KBM-7 (cell line): ENCODE data around the gene RASEF.
"Not testable (repeated sequence)": the region's sequence is repeated elsewhere in the genome, so short reads cannot be mapped to it uniquely, and the experiment has no call there.

Source experiments
- DNase-seq: peaks from one replicate; pipeline ENCODE4 v3.0.0-alpha.2; 2015
- in situ Hi-C: fragments of 300-500 bp; cut with MboI; formaldehyde crosslinking; loops from 2 replicates; pipeline ENCODE4 v1.14.3; 2020; ENCODE audit warnings: low sequenced_read_pairs, low pct_unique_long_range_greater_than_20kb, mixed read lengths

Gene RASEF

DNA sequence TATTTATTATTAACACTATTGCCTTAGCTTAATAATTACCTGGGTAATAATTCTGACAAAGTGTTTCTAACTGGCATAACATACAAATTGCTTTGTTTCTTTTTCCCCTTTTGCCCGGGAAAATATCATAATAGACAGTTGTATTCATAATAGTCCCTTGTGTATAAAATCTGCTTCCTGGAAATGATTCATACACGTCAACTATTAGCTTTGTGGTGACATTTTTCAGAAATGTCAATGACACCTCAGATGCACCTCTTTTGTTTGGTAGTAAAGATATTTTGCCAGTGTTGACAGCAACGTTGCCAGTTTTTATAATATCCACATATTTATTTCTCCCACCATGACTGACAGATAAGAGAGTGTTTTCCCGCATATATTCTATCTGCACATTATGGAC, 73.0 kb downstream of the RASEF start:
- in situ Hi-C loops = no loop called here
- DNase-seq = no peak

DNA sequence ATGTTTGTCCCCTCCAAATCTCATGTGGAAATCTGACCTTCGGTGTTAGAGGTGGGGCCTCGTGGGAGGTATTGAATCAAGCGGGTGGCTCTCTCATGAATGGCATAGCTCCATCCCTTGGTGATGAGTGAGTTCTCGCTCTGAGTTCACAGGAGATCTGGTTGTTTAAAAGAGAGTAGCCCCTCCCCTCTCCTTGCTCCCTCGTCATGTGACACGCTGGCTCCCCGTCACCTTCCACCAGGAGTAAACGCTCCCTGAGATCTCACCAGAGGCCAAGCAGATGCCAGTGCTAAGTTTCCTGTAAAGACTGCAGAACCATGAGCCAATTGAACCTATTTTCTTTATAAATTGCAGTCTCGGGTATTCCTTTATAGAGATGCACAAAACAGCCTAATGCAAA, 74.5 kb downstream of the RASEF start:
- DNase-seq = no peak
- in situ Hi-C loops = no loop called here

DNA sequence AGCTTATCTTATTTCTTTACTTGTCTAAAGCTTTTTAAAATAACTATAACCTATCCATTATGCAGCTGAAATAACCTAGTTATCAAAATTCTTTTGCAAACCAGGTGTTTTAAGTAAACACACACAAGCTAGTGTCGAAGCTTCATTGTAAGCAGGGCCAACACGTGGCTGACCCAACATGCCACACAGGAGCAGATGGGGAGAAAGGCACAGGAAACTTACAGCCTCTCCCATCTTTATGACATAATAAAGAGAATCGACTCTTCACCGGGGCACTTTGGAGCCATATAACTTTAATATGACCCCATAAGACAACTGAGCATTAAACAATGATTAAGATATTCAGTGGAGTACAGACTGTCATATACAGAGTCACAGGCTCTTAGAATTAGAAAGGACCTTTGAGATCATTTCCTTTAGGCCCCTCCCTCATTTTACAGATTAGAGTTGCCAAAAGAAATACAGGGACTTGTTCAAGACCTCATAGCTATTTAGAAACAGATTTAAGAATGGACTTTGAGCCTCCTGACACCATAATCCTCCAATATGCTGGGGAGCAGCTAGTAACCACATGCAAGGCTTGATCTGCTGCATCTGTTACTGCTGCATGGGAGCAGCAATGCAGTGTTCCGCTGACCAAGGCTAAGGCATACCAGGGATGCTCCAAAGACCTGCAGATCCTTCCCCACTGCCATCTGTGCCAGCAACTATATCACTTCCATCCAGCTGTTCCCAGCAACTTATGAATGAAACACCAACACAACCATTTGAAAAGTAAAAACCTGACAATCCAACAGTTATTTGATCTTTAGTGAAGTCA, 75.4 kb downstream of the RASEF start:
- no peak for DNase-seq
- in situ Hi-C loops = no loop called here

DNA sequence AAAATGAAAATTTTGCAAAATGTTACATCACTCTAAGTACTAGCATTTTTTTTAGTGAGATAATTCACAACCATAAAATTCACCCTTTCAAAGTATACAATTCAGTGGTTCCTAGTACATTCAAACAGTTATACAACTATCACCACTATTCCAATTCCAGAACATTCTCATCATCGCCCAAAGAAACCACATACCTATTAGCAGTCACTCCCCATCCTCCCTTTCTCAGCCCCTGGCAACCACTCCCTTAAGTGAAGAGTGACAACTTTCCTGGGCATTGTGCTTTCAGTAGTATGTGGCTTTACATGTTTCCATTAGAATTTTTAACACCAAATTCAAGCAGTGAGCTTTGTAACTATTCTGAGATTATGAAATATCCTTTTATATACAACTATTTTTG, 81.4 kb downstream of the RASEF start:
- DNase-seq = no peak

DNA sequence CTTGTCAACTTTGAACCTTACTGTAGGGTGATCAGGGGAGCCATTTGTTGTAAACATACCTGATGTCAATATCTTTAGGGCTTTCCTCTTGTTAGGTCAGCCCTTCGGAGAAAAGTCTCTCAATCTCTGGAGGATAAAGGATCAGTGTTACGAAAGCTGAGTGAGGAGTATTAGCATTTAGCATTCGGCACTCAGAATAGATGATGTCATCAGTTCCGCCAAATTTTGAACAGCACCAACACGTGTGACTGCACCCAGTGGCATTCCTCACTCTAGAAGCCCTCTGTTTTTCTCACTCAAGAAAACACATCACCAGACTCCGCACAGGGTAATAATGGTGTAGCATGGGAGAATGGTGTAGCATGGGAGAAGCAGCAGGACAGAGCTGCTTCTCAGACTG, 87.8 kb downstream of the RASEF start:
- in situ Hi-C loops = no loop called here
- DNase-seq = no peak

More for the DNA sequence above, 81.4 kb downstream of the RASEF start:
- in situ Hi-C loops = no loop called here

DNA sequence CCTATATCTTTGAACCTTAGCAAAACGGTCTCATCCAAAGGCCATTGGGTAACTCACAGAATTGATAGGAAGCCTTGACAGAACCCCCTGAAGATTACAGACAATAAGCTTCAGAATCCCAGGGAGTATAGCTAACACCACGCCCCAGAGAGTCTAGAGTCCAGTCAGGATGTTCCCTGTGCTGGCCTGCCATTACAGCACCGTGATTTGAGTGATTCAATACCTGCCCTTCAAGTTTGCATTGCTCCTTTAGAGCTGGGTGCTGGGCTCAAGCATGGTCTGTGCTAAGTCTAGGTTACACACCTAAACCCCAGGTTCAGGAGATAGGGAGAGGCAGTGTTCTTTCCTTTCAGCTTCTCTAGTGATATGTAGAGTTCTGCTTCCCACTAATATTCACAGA, 90.5 kb downstream of the RASEF start:
- in situ Hi-C loops = no loop called here
- DNase-seq = no peak

DNA sequence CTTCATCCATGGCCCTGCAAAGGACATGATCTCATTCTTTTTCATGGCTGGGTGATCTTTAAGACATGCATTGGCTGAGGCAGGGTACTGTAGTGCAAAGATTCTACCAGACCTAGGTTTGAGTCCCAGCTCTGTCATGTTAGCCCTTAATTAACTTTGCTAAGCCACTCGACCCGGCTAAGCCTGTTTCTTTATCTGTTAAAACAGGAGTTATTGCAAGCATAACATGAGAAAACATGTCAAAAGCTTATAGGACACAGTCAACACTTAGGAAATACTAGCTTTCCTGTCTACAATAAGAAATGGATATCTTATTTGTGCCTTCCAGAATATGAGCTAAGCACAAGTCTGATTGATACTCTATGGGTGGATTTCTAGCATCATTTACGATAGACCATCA, 92.6 kb downstream of the RASEF start:
- DNase-seq = no peak
- in situ Hi-C loops = no loop called here

DNA sequence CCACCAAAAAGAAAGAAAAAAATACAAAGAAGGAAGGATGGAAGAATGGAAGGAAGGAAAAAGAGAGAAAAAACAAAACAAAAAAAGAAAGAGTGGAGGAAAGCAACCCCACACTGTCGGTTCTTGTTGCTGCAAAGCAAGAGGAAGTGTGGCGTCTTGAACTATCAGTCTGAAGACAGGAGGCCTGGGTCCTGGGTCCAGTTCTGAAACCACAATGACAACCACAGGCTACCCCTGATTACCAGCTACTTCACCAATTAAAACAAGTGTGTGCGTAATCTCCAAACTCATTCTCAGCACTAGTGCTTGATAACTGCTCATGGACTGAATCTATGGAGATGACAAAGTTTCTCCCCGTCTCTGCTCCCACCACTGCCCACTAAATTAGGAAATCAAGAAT, 93.7 kb downstream of the RASEF start:
- in situ Hi-C loops = no loop called here

DNA sequence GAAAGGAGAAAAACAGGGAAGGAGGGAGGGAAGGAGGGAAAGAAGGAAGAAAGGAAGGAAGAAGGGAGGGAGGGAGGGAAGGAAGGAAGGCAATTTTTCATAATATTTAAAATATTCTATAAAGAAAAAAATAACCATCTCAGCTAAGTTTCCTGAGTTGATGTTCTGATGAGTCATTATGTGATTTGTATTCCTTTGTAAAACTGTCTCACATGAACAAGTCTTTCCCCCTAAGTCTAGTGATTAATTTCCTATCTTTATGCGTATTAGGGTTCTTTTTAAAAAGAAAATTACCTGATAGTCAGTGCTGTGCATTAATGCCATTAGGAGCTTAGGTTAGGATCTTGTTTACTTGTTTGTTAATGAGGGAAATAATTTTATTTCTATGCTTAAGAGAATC, 94.1 kb downstream of the RASEF start:
- in situ Hi-C loops = no loop called here
- no peak for DNase-seq

More for the DNA sequence above, 93.7 kb downstream of the RASEF start:
- no peak for DNase-seq

DNA sequence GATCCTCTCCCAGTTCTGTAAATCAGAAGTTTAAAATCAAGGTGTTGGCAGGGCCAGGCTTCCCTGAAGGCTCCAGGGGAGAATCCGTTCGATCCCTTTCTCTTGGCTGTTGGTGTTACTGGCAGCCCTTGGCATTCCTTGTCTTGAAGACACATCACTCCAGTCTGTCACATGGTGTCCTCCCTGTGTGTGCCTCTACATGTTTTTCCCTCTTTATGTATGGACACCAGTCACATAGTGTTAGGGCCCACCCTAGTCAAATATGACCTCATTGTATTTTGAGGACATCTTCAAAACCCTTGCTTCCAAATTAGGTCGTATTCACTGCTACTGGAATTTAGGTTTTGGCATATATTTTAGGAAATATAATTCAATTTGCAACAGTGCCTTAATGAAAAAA, 94.6 kb downstream of the RASEF start:
- no peak for DNase-seq
- in situ Hi-C loops = no loop called here

DNA sequence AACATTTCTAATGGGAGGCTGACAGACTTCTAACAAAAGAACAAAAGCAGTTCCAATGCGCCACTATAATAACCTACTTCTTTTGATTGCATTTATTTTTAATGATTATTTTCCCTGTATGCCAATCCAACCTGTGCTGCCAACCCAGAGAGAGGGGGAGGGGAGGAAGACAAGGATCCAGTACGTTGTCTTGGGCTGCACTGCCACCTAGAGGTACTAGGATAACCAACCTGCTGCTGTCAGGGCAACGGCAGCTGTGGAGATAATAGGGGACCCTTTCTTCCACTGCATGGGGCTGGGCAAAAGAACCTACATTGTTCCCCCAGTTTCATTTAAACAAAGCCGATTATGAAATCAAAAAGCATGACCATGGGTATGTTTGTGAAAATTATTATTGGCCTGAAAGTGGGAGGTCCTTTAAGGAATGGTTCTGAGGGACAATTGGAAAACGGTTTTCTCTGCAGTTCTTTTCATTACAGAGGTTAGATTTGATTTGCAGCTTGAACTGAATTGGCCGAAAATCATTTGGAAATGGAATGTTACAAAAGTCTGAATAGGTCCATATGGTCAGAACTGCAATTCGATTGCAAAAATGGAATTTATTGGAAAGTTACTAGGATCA, 101.3 kb downstream of the RASEF start:
- peak; percentile 68 for DNase-seq
- in situ Hi-C loops = no loop called here

DNA sequence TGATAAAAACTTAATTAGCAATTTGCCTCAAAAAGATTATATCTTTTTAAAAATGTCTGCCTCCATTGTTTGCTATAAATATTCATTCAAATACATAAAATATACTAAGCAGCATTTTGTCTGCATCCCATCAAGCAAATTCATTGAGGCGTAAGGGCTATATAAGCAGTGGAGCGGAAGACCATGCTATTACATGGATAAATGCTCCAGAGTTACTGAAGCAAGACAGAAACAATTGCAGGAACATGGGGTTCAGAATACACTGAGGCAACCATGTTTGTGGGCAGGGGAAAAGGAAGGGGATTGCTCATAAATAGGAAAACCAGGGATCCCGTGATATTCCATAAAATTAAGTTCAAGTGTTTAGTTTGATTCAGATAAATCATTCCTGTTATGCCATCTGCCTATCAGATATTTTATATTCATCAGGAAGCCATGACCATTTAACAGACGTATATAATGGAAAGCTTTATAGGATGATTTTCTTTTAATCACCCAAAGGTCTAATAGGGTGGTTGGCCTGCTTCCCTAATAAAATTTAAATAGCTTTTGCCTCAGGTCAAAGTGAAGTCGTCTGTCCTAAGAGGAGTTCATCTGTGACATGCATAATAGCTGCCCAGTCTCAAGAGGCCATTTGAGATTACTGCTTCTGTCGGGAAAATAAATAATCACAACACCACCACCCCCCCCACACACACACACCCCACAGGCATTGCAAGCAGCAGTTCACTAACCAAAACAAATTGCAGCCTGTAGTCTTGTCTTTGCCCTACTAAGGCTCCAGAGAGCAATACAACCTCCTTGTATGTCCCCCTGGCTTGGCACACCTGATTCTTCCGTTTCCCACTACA, 105.2 kb downstream of the RASEF start:
- in situ Hi-C loops = no loop called here
- no peak for DNase-seq

DNA sequence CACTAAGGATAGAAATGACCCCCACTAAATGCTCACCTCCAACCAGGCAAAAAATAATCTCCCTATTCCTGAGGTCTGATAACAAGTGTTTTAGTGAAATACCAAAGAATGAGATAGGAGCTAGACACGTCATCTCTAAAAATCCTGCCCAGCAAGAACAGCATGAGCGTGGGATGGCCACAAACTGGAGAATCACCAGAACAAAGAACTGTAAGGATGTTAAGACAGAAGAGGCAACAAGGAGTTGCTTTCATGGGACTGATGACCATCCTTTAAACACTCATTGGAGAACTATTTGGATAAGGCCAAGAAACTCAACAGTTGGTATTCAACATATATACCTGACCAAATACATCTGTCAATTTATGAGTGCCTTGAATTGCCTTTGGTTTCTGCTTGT, 113.7 kb downstream of the RASEF start:
- DNase-seq = no peak
- in situ Hi-C loops = no loop called here

DNA sequence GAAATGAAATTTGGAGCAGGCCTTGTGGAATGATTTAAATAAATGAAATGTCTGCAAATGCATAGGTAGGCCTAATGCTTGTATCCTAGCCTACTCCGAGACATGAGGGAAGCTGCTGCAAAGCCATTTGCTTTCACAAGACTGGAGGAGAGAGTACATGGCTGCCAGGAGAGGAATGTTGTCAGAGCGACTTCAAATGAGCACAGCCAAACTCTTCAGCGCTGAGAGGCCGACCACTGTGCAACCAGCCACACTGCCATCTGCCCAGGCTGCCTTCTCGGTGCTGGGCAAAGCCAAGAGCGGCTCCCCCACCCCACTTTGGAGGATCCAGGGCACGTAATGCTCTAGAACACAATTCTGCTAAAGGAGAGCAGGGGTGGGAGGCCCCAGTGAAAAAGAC, 122.6 kb downstream of the RASEF start:
- DNase-seq = no peak
- in situ Hi-C loops = no loop called here

DNA sequence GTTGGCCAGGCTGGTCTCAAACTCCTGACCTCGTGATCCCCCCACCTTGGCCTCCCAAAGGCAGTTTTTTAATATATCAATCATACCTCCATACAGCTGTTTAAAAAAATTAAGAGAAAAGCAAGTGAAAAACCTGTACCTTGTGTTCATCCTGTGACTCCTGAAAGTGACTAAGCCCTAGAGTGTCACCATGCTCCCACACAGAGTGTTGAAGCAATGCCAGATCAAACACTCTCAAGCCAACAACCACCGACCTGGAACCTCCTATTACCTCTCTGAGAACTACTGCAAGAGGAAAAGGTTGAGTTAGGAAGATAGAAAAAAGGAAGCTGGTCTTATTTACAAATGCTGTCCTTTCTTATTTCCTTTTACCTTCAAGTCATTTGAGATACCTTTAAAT, 123.5 kb downstream of the RASEF start:
- in situ Hi-C loops = no loop called here
- DNase-seq = no peak

DNA sequence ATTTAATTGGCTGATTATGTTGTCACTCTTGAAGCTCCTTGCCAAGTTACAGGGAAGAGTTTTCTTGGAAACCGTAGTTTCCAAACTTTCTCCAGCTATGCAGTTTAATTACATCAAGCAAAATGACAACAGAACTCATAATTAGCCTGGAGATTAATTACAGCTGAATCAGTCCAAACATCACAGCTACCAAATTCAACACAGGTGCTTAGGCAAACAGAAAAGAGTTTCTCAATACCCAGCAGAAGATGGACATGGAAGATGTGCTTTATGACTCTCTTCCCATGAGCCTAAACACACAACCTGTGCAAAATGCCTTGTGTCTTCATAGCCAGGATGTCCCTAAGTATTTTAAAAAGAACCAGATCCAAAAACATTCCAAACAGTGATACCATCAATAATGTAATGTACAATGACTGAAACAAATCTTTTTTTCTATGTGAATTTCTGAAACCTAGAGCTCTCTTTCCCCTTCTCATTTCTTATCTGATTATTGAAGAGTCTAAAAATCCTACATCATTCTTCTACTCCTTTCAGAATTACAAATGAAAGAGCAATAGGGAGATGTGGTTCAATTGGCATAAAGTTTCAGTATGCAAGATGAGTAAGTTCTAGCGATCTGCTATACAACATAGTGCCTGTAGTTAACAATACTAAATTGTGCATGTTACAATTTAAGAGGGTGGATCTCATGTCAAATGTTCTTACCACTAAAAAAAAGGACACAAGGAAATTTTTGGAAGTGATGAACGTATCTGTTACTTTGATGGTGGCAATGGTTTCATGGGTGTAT, 124.3 kb downstream of the RASEF start:
- in situ Hi-C loops = no loop called here
- no peak for DNase-seq

DNA sequence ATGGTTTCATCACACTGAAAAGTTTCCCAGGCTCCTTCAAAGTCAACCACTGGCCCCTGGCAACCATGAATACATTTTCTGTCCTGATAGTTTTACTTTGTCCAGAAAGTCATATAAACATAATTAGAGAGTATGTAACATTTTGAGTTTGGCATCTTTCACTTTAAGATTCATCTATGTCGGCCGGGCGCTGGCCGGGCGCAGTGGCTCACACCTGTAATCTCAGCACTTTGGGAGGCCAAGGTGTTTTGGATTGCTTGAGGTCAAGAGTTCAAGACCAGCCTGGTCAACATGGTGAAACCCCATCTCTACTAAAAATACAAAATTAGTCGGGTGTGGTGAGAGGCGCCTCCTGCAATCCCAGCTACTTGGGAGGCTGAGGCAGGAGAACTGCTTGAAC, 126.4 kb downstream of the RASEF start:
- DNase-seq, in situ Hi-C loops: not testable (repeated sequence)

DNA sequence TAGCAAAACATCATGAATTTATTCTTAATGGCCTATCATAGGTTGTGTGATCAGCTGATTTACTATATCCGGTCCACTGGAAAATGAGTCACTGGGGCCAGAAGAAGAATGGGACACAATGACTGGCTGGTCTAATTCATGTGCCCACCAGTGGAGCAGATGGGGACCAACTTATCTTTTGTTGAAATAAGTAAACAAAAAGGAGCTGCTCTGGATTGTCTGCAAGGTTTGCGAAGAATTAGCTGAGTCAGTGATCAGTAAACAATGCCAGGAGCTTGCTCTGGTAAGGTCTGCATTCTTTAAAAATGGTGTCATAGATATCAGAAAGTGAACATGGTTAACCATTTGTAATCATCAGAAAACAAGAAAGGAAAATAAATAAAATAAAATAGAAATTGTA, 128.0 kb downstream of the RASEF start:
- in situ Hi-C loops = no loop called here
- no peak for DNase-seq

DNA sequence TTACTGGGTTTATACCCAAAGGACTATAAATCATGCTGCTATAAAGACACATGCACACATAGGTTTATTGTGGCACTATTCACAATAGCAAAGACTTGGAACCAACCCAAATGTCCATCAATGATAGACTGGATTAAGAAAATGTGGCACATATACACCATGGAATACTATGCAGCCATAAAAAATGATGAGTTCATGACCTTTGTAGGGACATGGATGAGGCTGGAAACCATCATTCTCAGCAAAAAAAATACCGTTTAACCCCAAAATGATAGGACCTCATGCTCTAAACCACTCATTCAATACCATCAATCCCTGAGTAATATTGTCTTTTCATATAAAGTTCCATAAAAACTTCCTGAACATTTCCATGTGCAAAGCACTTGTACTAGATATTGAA, 128.9 kb downstream of the RASEF start:
- DNase-seq, in situ Hi-C loops: not testable (repeated sequence)
